IMR-90 (cell line): ENCODE results near the gene SYT8. TPM values are rescaled to one million over a fixed set of nuclear protein-coding genes. Genes with fewer than 3 reads are reported as not detected.

Experiments used
- ATAC-seq: fragments of 200-7000 bp; cut with Tn5 transposase; 2 replicates; pipeline ENCODE4 v1.9.1; 2020; ENCODE audit warnings: low read depth, mild to moderate bottlenecking, moderate library complexity
- BruUV-seq: library from RNA; stranded (reverse); fragments of 400-500 nt; replicated peaks from 2 replicates; lab custom pipeline; 2021; lab: Mats Ljungman, UMichigan
- CTCF ChIA-PET: fragments of 300-600 bp; formaldehyde crosslinking; extraction: SDS; loops from one replicate; lab custom pipeline; 2021; ENCODE audit warnings: antibody characterized with exemption; lab: Yijun Ruan, JAX
- POLR2A ChIA-PET: fragments of 300-600 bp; sonication (Branson Sonifier 250); formaldehyde crosslinking; loops from one replicate; lab custom pipeline; 2022; ENCODE audit warnings: antibody characterized with exemption; ENCODE audit not compliant: unreplicated experiment; lab: Charles Lee
- DNase-seq: peaks from one replicate; pipeline ENCODE4 v3.0.0; 2013
- H2AFZ ChIP-seq: replicated peaks from 2 replicates; pipeline ENCODE3; 2013; ENCODE audit warnings: low read length, mild to moderate bottlenecking; ENCODE audit not compliant: poor library complexity
- H2AK5ac ChIP-seq: 2 replicates; pipeline ENCODE4 v1.6.1; 2013; ENCODE audit warnings: low read depth, low read length, inconsistent platforms
- H2AK9ac ChIP-seq: replicated peaks from 2 replicates; pipeline ENCODE3; 2013; ENCODE audit warnings: mild to moderate bottlenecking, low read depth, low read length, moderate library complexity; ENCODE audit not compliant: poor library complexity
- H2BK120ac ChIP-seq: 2 replicates; pipeline ENCODE4 v1.6.1; 2013; ENCODE audit warnings: low read depth, low read length, inconsistent platforms
- H2BK15ac ChIP-seq: 3 replicates; pipeline ENCODE4 v1.6.1; 2013; ENCODE audit warnings: low read depth, low read length, inconsistent platforms
- H2BK20ac ChIP-seq: 2 replicates; pipeline ENCODE4 v1.6.1; 2013; ENCODE audit warnings: low read depth, mild to moderate bottlenecking, inconsistent platforms, low read length, moderate library complexity
- H2BK5ac ChIP-seq: 2 replicates; pipeline ENCODE4 v1.6.1; 2013; ENCODE audit warnings: mild to moderate bottlenecking, low read depth, low read length, inconsistent platforms; ENCODE audit not compliant: poor library complexity, severe bottlenecking
- H3K14ac ChIP-seq: replicated peaks from 2 replicates; pipeline ENCODE4 v1.6.1; 2013; ENCODE audit warnings: low read depth, low read length, inconsistent platforms
- H3K18ac ChIP-seq: 2 replicates; pipeline ENCODE4 v1.6.1; 2013; ENCODE audit warnings: low read depth, low read length, control low read depth
- H3K23ac ChIP-seq: 2 replicates; pipeline ENCODE4 v1.6.1; 2013; ENCODE audit warnings: low read depth, low read length, inconsistent platforms
- H3K27ac ChIP-seq: 2 replicates; pipeline ENCODE4 v1.5.1; 2013; ENCODE audit warnings: mild to moderate bottlenecking, control low read depth, low read length; ENCODE audit not compliant: insufficient read depth
- H3K27me3 ChIP-seq: 2 replicates; pipeline ENCODE4 v1.6.1; 2013; ENCODE audit warnings: low read length; ENCODE audit not compliant: control insufficient read depth, insufficient read depth
- H3K36me3 ChIP-seq: 2 replicates; pipeline ENCODE4 v1.6.1; 2013; ENCODE audit warnings: low read length, mixed read lengths; ENCODE audit not compliant: control insufficient read depth, insufficient read depth
- H3K4ac ChIP-seq: 2 replicates; pipeline ENCODE4 v1.6.1; 2013; ENCODE audit warnings: low read depth, low read length, inconsistent platforms
- H3K4me1 ChIP-seq: 2 replicates; pipeline ENCODE4 v1.6.1; 2013; ENCODE audit warnings: low read length, mixed read lengths; ENCODE audit not compliant: control insufficient read depth, insufficient read depth
- H3K4me2 ChIP-seq: 2 replicates; pipeline ENCODE4 v1.6.1; 2013; ENCODE audit warnings: low read depth, mild to moderate bottlenecking, control low read depth, low read length, moderate library complexity
- H3K4me3 ChIP-seq: 2 replicates; pipeline ENCODE4 v1.5.1; 2013; ENCODE audit warnings: low read depth, mild to moderate bottlenecking, control low read depth, low read length, moderate library complexity; ENCODE audit not compliant: insufficient read depth
- H3K56ac ChIP-seq: 2 replicates; pipeline ENCODE4 v1.6.1; 2013; ENCODE audit warnings: low read length, inconsistent platforms; ENCODE audit not compliant: insufficient read depth; ENCODE audit errors: extremely low read depth
- H3K79me1 ChIP-seq, 2 experiments: 2 replicates each; pipeline ENCODE4 v1.6.1; 2013; ENCODE audit warnings: low read length in 2 of 2, inconsistent platforms in 1 of 2, low read depth in 1 of 2
- H3K9ac ChIP-seq: 2 replicates; pipeline ENCODE4 v1.6.1; 2013; ENCODE audit warnings: low read depth, low read length, control low read depth
- H3K9me1 ChIP-seq: 2 replicates; pipeline ENCODE4 v1.6.1; 2013; ENCODE audit warnings: low read length, inconsistent platforms; ENCODE audit not compliant: insufficient read depth
- H3K9me3 ChIP-seq: 2 replicates; pipeline ENCODE4 v1.6.1; 2013; ENCODE audit warnings: low read length; ENCODE audit not compliant: control insufficient read depth, insufficient read depth
- H4K20me1 ChIP-seq: 2 replicates; pipeline ENCODE4 v1.6.1; 2013; ENCODE audit warnings: low read length, inconsistent platforms; ENCODE audit not compliant: insufficient read depth
- H4K5ac ChIP-seq: 2 replicates; pipeline ENCODE4 v1.6.1; 2013; ENCODE audit warnings: mild to moderate bottlenecking, low read depth, low read length, control low read depth
- H4K8ac ChIP-seq, 2 experiments: 2 replicates each; pipeline ENCODE4 v1.6.1; 2013; ENCODE audit warnings: low read depth in 2 of 2, low read length in 2 of 2, control low read depth in 1 of 2, inconsistent platforms in 1 of 2
- H4K91ac ChIP-seq: 2 replicates; pipeline ENCODE4 v1.6.1; 2013; ENCODE audit warnings: low read depth, low read length, inconsistent platforms; ENCODE audit not compliant: insufficient read depth
- BHLHE40 ChIP-seq: fragments of 150-350 bp; IDR thresholded peaks from 2 replicates; pipeline ENCODE4 v1.6.1; 2016; ENCODE audit warnings: mild to moderate bottlenecking, low read depth, low read length
- CHD1 ChIP-seq: IDR thresholded peaks from 2 replicates; pipeline ENCODE4 v1.6.1; 2012; ENCODE audit warnings: low read depth, low read length, improper control_type of control experiment
- CTCF ChIP-seq: conservative IDR thresholded peaks from 2 replicates; pipeline ENCODE4 v1.5.1; 2012; ENCODE audit warnings: mild to moderate bottlenecking, low read depth, low read length, improper control_type of control experiment
- ELK1 ChIP-seq: fragments of 150-350 bp; IDR thresholded peaks from 2 replicates; pipeline ENCODE4 v1.6.1; 2016; ENCODE audit warnings: low read depth, mild to moderate bottlenecking, low read length, moderate library complexity, borderline replicate concordance
- FOS ChIP-seq: fragments of 150-350 bp; IDR thresholded peaks from 2 replicates; pipeline ENCODE4 v1.6.1; 2016; ENCODE audit warnings: low read depth, low read length
- MAFK ChIP-seq: IDR thresholded peaks from 2 replicates; pipeline ENCODE4 v1.6.1; 2012; ENCODE audit warnings: low read depth, low read length, improper control_type of control experiment
- MAZ ChIP-seq: IDR thresholded peaks from 2 replicates; pipeline ENCODE4 v1.6.1; 2012; ENCODE audit warnings: low read depth, mild to moderate bottlenecking, low read length, improper control_type of control experiment, moderate library complexity, borderline replicate concordance
- MXI1 ChIP-seq: IDR thresholded peaks from 2 replicates; pipeline ENCODE4 v1.6.1; 2012; ENCODE audit warnings: low read depth, mild to moderate bottlenecking, low read length, moderate library complexity, borderline replicate concordance
- NFE2L2 ChIP-seq: fragments of 150-350 bp; IDR thresholded peaks from 2 replicates; pipeline ENCODE4 v1.6.1; 2016; ENCODE audit warnings: low read depth, mild to moderate bottlenecking, low read length
- POLR2A ChIP-seq: IDR thresholded peaks from 2 replicates; pipeline ENCODE4 v1.6.1; 2012; ENCODE audit warnings: mild to moderate bottlenecking, low read depth, low read length
- RAD21 ChIP-seq: IDR thresholded peaks from 2 replicates; pipeline ENCODE4 v1.6.1; 2012; ENCODE audit warnings: low read length, improper control_type of control experiment
- RCOR1 ChIP-seq: IDR thresholded peaks from 2 replicates; pipeline ENCODE4 v1.6.1; 2012; ENCODE audit warnings: mild to moderate bottlenecking, low read length, improper control_type of control experiment; ENCODE audit not compliant: insufficient replicate concordance
- RFX5 ChIP-seq: IDR thresholded peaks from 2 replicates; pipeline ENCODE4 v1.8.0; 2012; ENCODE audit warnings: low read depth, mild to moderate bottlenecking, low read length, moderate library complexity
- SMC3 ChIP-seq: fragments of 150-350 bp; IDR thresholded peaks from 2 replicates; pipeline ENCODE4 v1.6.1; 2016; ENCODE audit warnings: low read depth, mild to moderate bottlenecking, antibody characterized with exemption, low read length, moderate library complexity
- USF2 ChIP-seq: fragments of 150-350 bp; IDR thresholded peaks from 2 replicates; pipeline ENCODE4 v1.6.1; 2017; ENCODE audit warnings: mild to moderate bottlenecking, antibody characterized with exemption, low read length, low read depth
- WGBS, 2 experiments: methylation state at CpG; one replicate each; pipeline versions ENCODE4 v1.1.5 to v1.1.7; 2013; ENCODE audit warnings: missing lambda C conversion rate in 2 of 2; ENCODE audit not compliant: insufficient read length in 1 of 2; ENCODE audit errors: extremely low coverage in 2 of 2; 5-methylcytosine and 5-hydroxymethylcytosine counted together
- dilution Hi-C: fragments of 300-500 bp; cut with HindIII; formaldehyde crosslinking; loops from one replicate; pipeline ENCODE4 v1.14.3; 2018; ENCODE audit warnings: low sequenced_read_pairs; ENCODE audit not compliant: unreplicated experiment
- in situ Hi-C: fragments of 300-500 bp; cut with MboI; formaldehyde crosslinking; loops from 3 replicates; pipeline ENCODE4 v1.14.3; 2019; ENCODE audit warnings: low sequenced_read_pairs, inconsistent platforms, mixed read lengths
- intact Hi-C: fragments of 100-400 bp; cut with micrococcal nuclease; formaldehyde crosslinking; loops from 2 replicates; pipeline ENCODE4 v1.10.0; 2022
- polyA plus RNA-seq, 3 experiments: library from polyadenylated mRNA; depleted of rRNA; stranded (reverse); fragments of >200 nt; gene quantifications; 2 replicates each; pipeline ENCODE4 v1.2.3, GENCODE V29; 2012; ENCODE audit warnings: low replicate concordance in 1 of 3
- total RNA-seq: library from RNA; depleted of rRNA; stranded (reverse); fragments of >200 nt; gene quantifications from 2 replicates; pipeline ENCODE4 v1.2.3, GENCODE V29; 2012

Gene SYT8
- total and polyA plus RNA-seq, 2 of the 4 experiments (the other 2 are of a cell fraction), result not detected

- Histone ChIP-seq H3K27me3 (peaks cover 9% of the 10 kb centered on the region), H2AFZ (peak overlapping the region; percentile 24), H2BK5ac (no peak overlapping the region), H2BK120ac (no peak overlapping the region), H3K56ac (no peak overlapping the region), H4K8ac (no peak overlapping the region), H3K27ac (no peak overlapping the region), H3K9me3 (peaks cover 7% of the 10 kb centered on the region), H3K18ac (no peak overlapping the region), H3K23ac (no peak overlapping the region), H2AK5ac (no peak overlapping the region), H3K4me3 (no peak overlapping the region), H4K91ac (no peak overlapping the region), H3K9ac (no peak overlapping the region), H2AK9ac (no peak overlapping the region), H3K36me3 (no peaks in the 10 kb centered on the region), H3K4me1 (peaks cover 11% of the 10 kb centered on the region), H3K4ac (no peak overlapping the region), H2BK20ac (no peak overlapping the region), H3K79me1 (no peaks in the 10 kb centered on the region), H3K4me2 (no peak overlapping the region), H3K9me1 (no peaks in the 10 kb centered on the region), H2BK15ac (no peak overlapping the region), H4K5ac (no peak overlapping the region), H4K20me1 (no peaks in the 10 kb centered on the region), H3K14ac (no peak overlapping the region)
- ChIA-PET POLR2A (no interaction called here), CTCF (interaction anchor here (0.8 kb wide), 1 partner anchor 103 kb away, joined by 4 read pairs; no protein-coding TSS in a partner anchor)
- dilution Hi-C loops, result no loop called here
- intact Hi-C loops, result no loop called here
- BruUV-seq, result no TSS peak
- DNase-seq (no peak), ATAC-seq (no peak)
- WGBS, 2 experiments, result 86% methylated on average over 11 of the region's 19 CpGs; no CpG with 5 or more reads in 1 of the 2 experiments
- in situ Hi-C loops, result loop anchor here (5.0 kb wide), 1 partner anchor 126 kb away; the partner anchor contains the start of gene KRTAP5-6
- TF ChIP-seq ELK1, result no peak
- TF ChIP-seq CTCF, result no peak
- TF ChIP-seq RAD21, result no peak
- no peak for TF ChIP-seq BHLHE40
- no peak for TF ChIP-seq RCOR1
- TF ChIP-seq MXI1, result no peak
- no peak for TF ChIP-seq MAZ
- TF ChIP-seq CHD1, result no peak
- no peak for TF ChIP-seq FOS
- no peak for TF ChIP-seq SMC3
- TF ChIP-seq NFE2L2, result no peak
- TF ChIP-seq RFX5, result no peak
- TF ChIP-seq MAFK, result no peak
- TF ChIP-seq USF2, result no peak
- TF ChIP-seq POLR2A, result no peak
These were observed 11.2 kb upstream of the SYT8 start for GRCh38 chr11:1823376-1824220.
